ENCODE measurements around the gene KNSTRN. TPM values are rescaled to one million over a fixed set of nuclear protein-coding genes. Genes with fewer than 3 reads are reported as not detected.

Gene KNSTRN
- total RNA-seq, 1 experiment from 2014 or later: 115 TPM

- DNase-seq: peak; percentile 52
Observed at GRCh38 chr15:40340038-40340739, 42.3 kb upstream of the KNSTRN start.

GRCh38 chr15:40340740-40341400 is 41.7 kb upstream of the KNSTRN start, which contains the start of gene CCDC9B:
Gene CCDC9B, minus strand, starts transcription at chr15:40340939. Its CDS starts 120 bp downstream, at chr15:40340819.
- Histone ChIP-seq H3K36me3 (ENCODE audit: low read depth, low read length) (peaks cover 25% of the 10 kb centered on the region), H3K27ac (ENCODE audit: low read length) (peak within 1 kb of the TSS; percentile 100), H3F3A (ENCODE audit: low read length, unreplicated experiment) (peaks cover 11% of the 10 kb centered on the region), H3K9me2 (replicated peaks; ENCODE audit: low read length) (no peaks in the 10 kb centered on the region), H3K4me1 (ENCODE audit: insufficient read depth, low read length) (peaks cover 88% of the 10 kb centered on the region), H3K9me3 (ENCODE audit: low read length) (no peaks in the 10 kb centered on the region), H4K20me1 (ENCODE audit: low read length) (no peaks in the 10 kb centered on the region), H3K9ac (ENCODE audit: low read length) (peak within 1 kb of the TSS; percentile 98), H3K79me2 (ENCODE audit: low read length) (peaks cover 60% of the 10 kb centered on the region), H3K27me3 (ENCODE audit: low read length) (no peaks in the 10 kb centered on the region), H2AFZ (ENCODE audit: low read length) (no peak within 1 kb of the TSS), H3K4me2 (ENCODE audit: low read length) (peak within 1 kb of the TSS; percentile 97), H3K4me3 (ENCODE audit: low read length) (peak within 1 kb of the TSS; percentile 75)
- ATAC-seq (peak; percentile 18), DNase-seq (peak; percentile 93)
- BruUV-seq (replicated peaks): no TSS peak
- CTCF ChIA-PET: interaction anchor here (1.1 to 1.4 kb wide), 2 partner anchors 18 to 61 kb away, joined by 3 to 5 read pairs; partner anchors contain the start of gene INAFM2
- TF ChIP-seq EZH2 (IDR thresholded peaks at IDR 0.05; ENCODE audit: low read length, unreplicated experiment) (no peak), EZH2phosphoT487 (IDR thresholded peaks at IDR 0.05; ENCODE audit: borderline replicate concordance, low read length) (no peak)
- TF ChIP-seq, protein P1, sequence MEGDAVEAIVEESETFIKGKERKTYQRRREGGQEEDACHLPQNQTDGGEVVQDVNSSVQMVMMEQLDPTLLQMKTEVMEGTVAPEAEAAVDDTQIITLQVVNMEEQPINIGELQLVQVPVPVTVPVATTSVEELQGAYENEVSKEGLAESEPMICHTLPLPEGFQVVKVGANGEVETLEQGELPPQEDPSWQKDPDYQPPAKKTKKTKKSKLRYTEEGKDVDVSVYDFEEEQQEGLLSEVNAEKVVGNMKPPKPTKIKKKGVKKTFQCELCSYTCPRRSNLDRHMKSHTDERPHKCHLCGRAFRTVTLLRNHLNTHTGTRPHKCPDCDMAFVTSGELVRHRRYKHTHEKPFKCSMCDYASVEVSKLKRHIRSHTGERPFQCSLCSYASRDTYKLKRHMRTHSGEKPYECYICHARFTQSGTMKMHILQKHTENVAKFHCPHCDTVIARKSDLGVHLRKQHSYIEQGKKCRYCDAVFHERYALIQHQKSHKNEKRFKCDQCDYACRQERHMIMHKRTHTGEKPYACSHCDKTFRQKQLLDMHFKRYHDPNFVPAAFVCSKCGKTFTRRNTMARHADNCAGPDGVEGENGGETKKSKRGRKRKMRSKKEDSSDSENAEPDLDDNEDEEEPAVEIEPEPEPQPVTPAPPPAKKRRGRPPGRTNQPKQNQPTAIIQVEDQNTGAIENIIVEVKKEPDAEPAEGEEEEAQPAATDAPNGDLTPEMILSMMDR (conservative IDR thresholded peaks at IDR 0.05; ENCODE audit: low read depth, low read length): no peak
- intact Hi-C loops (cut with micrococcal nuclease): loop anchor here (5.0 to 10.0 kb wide), 3 partner anchors 66 to 164 kb away; partner anchors contain the start of genes BAHD1 and IVD
- POLR2A ChIA-PET (ENCODE audit: unreplicated experiment): no interaction called here

More at GRCh38 chr15:40340038-40340739, 42.3 kb upstream of the KNSTRN start:
- H3K27me3 ChIP-seq (ENCODE audit: low read length): no peaks in the 10 kb centered on the region
- CTCF ChIA-PET: interaction anchor here (0.6 to 1.4 kb wide), 3 partner anchors 17 to 61 kb away, joined by 3 to 5 read pairs (median 3); partner anchors contain the start of genes DISP2 and INAFM2
- H3K27ac ChIP-seq (ENCODE audit: low read length): peak overlapping the region; percentile 100
- H4K20me1 ChIP-seq (ENCODE audit: low read length): no peaks in the 10 kb centered on the region
- no peak overlapping the region for H2AFZ ChIP-seq (ENCODE audit: low read length)
- no peaks in the 10 kb centered on the region for H3K9me3 ChIP-seq (ENCODE audit: low read length)
- peaks cover 86% of the 10 kb centered on the region for H3K4me1 ChIP-seq (ENCODE audit: insufficient read depth, low read length)
- peak overlapping the region; percentile 75 for H3K4me3 ChIP-seq (ENCODE audit: low read length)
- peaks cover 32% of the 10 kb centered on the region for H3K36me3 ChIP-seq (ENCODE audit: low read depth, low read length)
- peaks cover 11% of the 10 kb centered on the region for H3F3A ChIP-seq (ENCODE audit: low read length, unreplicated experiment)
- H3K9me2 ChIP-seq (replicated peaks; ENCODE audit: low read length): no peaks in the 10 kb centered on the region
- peak overlapping the region; percentile 97 for H3K4me2 ChIP-seq (ENCODE audit: low read length)
- TF ChIP-seq EZH2phosphoT487 (IDR thresholded peaks at IDR 0.05; ENCODE audit: borderline replicate concordance, low read length): no peak
- TF ChIP-seq EZH2 (IDR thresholded peaks at IDR 0.05; ENCODE audit: low read length, unreplicated experiment): no peak
- TF ChIP-seq, protein P1 (conservative IDR thresholded peaks at IDR 0.05; ENCODE audit: low read depth, low read length): no peak
- peak; percentile 0 for ATAC-seq
- POLR2A ChIA-PET (ENCODE audit: unreplicated experiment): interaction anchor here (0.9 kb wide), 1 partner anchor 14 kb away, joined by 9 read pairs; no protein-coding TSS in a partner anchor
- peak overlapping the region; percentile 98 for H3K9ac ChIP-seq (ENCODE audit: low read length)
- BruUV-seq (replicated peaks): TSS peak; percentile 46
- intact Hi-C loops (cut with micrococcal nuclease): loop anchor here (5.0 to 10.0 kb wide), 3 partner anchors 67 to 165 kb away; partner anchors contain the start of genes BAHD1 and IVD
- peaks cover 63% of the 10 kb centered on the region for H3K79me2 ChIP-seq (ENCODE audit: low read length)

Data from PC-3 (cell line).